K562 (cell line): ENCODE data around the gene GGT6.

ENCODE experiments used
- JUN ChIP-seq, 2 experiments: sonication (generic) in 1 of 2; formaldehyde crosslinking in 1 of 2; IDR thresholded peaks; 2 replicates each; pipeline versions ENCODE4 v1.6.1 to v1.8.0; 2012 to 2022; ENCODE audit warnings: borderline replicate concordance in 2 of 2, mild to moderate bottlenecking in 2 of 2, improper control_type of control experiment in 1 of 2, low read depth in 1 of 2, low read length in 1 of 2, missing genetic modification reagents in 1 of 2
- MCM5 ChIP-seq: fragments of 450-650 bp; IDR thresholded peaks from 2 replicates; pipeline ENCODE4 v1.6.1; 2016; ENCODE audit warnings: low read depth
- POLR2G ChIP-seq: fragments of 200-400 bp; formaldehyde crosslinking; IDR thresholded peaks from 2 replicates; pipeline ENCODE4 v1.6.1; 2017; ENCODE audit warnings: low read depth, mild to moderate bottlenecking, antibody characterized with exemption, low read length, moderate library complexity
- RFX5 ChIP-seq: IDR thresholded peaks from 2 replicates; pipeline ENCODE4 v1.6.1; 2011; ENCODE audit warnings: low read depth, mild to moderate bottlenecking, improper control_type of control experiment, low read length
- YY1 ChIP-seq, 3 experiments: IDR thresholded peaks; 2 replicates each; pipeline ENCODE4 v1.6.1; 2011; ENCODE audit warnings: low read length in 2 of 3, mild to moderate bottlenecking in 2 of 3, moderate library complexity in 2 of 3, borderline replicate concordance in 1 of 3, control low read depth in 1 of 3, low read depth in 1 of 3; ENCODE audit not compliant: insufficient read depth in 3 of 3, insufficient replicate concordance in 2 of 3, control insufficient read depth in 1 of 3, insufficient read length in 1 of 3; ENCODE audit errors: extremely low read depth in 1 of 3
- TF ChIP-seq, protein P1 (sequence below): sonication (generic); formaldehyde crosslinking; IDR thresholded peaks from 2 replicates; pipeline ENCODE4 v1.8.1; 2023; ENCODE audit warnings: mild to moderate bottlenecking, missing genetic modification reagents, moderate library complexity

DNA sequence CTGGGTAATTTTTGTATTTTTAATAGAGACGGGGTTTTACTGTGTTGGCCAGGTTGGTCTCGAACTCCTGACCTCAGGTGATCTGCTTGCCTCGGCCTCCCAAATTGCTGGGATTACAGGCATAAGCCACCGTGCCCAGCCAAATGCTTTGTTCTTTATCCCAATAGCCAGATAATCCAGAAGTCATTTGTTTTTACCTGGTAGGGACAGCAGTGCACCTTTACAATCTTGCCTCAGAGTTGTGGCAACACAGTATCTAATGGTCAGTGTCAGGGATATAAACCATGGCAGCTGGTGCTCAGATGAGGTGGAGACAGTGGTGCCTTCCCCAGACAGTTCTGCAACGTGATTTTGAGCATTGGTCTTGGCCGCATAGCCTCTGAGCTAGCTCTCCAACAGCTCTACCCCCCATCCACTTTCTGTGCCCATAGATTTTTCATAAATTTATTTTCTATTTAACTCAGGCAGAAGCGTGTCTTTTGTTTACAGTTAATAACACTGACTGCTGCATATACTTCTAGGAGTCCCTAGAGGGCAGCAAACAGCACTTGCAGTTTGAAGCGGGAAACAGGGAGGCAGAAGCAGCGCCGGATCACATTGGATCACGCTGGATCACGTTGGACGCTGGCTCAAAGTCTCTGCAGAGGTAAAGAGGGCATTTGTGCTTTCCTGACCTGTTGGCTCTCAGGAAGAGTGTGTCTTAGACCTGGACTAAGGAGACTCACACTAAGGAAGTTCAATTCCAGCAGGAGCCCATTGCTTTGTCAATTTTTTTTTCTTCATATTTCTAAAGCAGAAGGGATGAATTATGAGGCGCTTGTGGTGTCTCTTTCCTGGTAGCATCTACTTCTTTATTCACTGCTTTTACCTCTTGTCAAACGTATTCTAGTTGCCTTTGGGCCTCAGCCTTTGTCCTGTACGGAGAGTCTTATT is 5.1 kb upstream of the GGT6 start:
- TF ChIP-seq, protein P1, sequence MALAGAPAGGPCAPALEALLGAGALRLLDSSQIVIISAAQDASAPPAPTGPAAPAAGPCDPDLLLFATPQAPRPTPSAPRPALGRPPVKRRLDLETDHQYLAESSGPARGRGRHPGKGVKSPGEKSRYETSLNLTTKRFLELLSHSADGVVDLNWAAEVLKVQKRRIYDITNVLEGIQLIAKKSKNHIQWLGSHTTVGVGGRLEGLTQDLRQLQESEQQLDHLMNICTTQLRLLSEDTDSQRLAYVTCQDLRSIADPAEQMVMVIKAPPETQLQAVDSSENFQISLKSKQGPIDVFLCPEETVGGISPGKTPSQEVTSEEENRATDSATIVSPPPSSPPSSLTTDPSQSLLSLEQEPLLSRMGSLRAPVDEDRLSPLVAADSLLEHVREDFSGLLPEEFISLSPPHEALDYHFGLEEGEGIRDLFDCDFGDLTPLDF (CRISPR knock-in tag) = no peak
- TF ChIP-seq MCM5 (no peak), JUN (IDR thresholded peaks at IDR 0.05; ENCODE audit: borderline replicate concordance, low read depth, low read length) (no peak), JUN (CRISPR knock-in tag; IDR thresholded peaks at IDR 0.05; ENCODE audit: borderline replicate concordance) (no peak), RFX5 (no peak), YY1 (IDR thresholded peaks at IDR 0.05; ENCODE audit: borderline replicate concordance in 1 of 3, control insufficient read depth in 1 of 3, extremely low read depth in 1 of 3, insufficient read depth in 3 of 3, insufficient read length in 1 of 3, insufficient replicate concordance in 2 of 3, low read depth in 1 of 3, low read length in 2 of 3) (no peak), POLR2G (no peak)
